GM12878 (cell line): ENCODE measurements around the gene HTRA3. TPM values are rescaled to one million over a fixed set of nuclear protein-coding genes. Genes with fewer than 3 reads are reported as not detected.

ENCODE experiments used
- ATAC-seq: fragments of 200-7000 bp; cut with Tn5 transposase; 3 replicates; pipeline ENCODE4 v1.9.1; 2020; ENCODE audit warnings: mild to moderate bottlenecking, moderate library complexity
- BruUV-seq: library from RNA; stranded (reverse); fragments of 400-500 nt; replicated peaks from 2 replicates; lab custom pipeline; 2021; lab: Mats Ljungman, UMichigan
- CTCF ChIA-PET: fragments of 300-600 bp; sonication (Branson Sonifier 250); formaldehyde crosslinking; extraction: SDS; loops from one replicate; lab custom pipeline; 2021; ENCODE audit warnings: inconsistent platforms; lab: Yijun Ruan, JAX
- POLR2A ChIA-PET: fragments of 350-600 bp; formaldehyde crosslinking; extraction: SDS; loops from one replicate; lab custom pipeline; 2021; ENCODE audit warnings: inconsistent platforms; lab: Charles Lee
- RAD21 ChIA-PET: fragments of 300-600 bp; sonication (Branson Sonifier 250); formaldehyde crosslinking; loops from one replicate; lab custom pipeline; 2023; ENCODE audit warnings: antibody characterized with exemption; ENCODE audit not compliant: unreplicated experiment; lab: Charles Lee
- SMC1A ChIA-PET: fragments of 300-600 bp; sonication (Branson Sonifier 250); formaldehyde crosslinking; loops from one replicate; lab custom pipeline; 2023; ENCODE audit not compliant: unreplicated experiment, uncharacterized antibody; lab: Charles Lee
- DNase-seq: peaks from one replicate; pipeline ENCODE4 v3.0.0-alpha.2; 2011; ENCODE audit warnings: low read depth, low spot score
- FAIRE-seq: peaks from 3 replicates; lab custom pipeline; 2011; peaks lifted over from hg19 to GRCh38; lab: Jason Lieb, UNC
- H2AFZ ChIP-seq: 2 replicates; pipeline ENCODE4 v1.6.0; 2011; ENCODE audit warnings: low read depth, low read length, control low read depth; ENCODE audit not compliant: control insufficient read depth
- H3K27ac ChIP-seq: 2 replicates; pipeline ENCODE4 v1.5.1; 2011; ENCODE audit warnings: control low read depth; ENCODE audit not compliant: control insufficient read depth, insufficient read depth
- H3K27me3 ChIP-seq, 2 experiments: replicated peaks in 1 of 2; 2 replicates each; pipeline versions ENCODE4 v1.6.0 to v1.6.1; 2011; ENCODE audit warnings: low read length in 1 of 2; ENCODE audit not compliant: control insufficient read depth in 2 of 2, insufficient read depth in 2 of 2
- H3K36me3 ChIP-seq, 2 experiments: 2 replicates each; pipeline ENCODE4 v1.5.1; 2011; ENCODE audit warnings: low read length in 1 of 2; ENCODE audit not compliant: control insufficient read depth in 2 of 2, insufficient read depth in 2 of 2
- H3K4me1 ChIP-seq: 2 replicates; pipeline ENCODE4 v1.6.1; 2011; ENCODE audit warnings: mild to moderate bottlenecking, low read length, moderate library complexity, mixed read lengths; ENCODE audit not compliant: control insufficient read depth, insufficient read depth
- H3K4me2 ChIP-seq: 2 replicates; pipeline ENCODE4 v1.6.0; 2011; ENCODE audit warnings: control low read depth; ENCODE audit not compliant: control insufficient read depth, insufficient read depth
- H3K4me3 ChIP-seq: fragments of 200-600 bp; sonication (generic); 2 replicates; pipeline ENCODE4 v1.5.1; 2016
- H3K79me2 ChIP-seq: 2 replicates; pipeline ENCODE4 v1.6.0; 2011; ENCODE audit warnings: low read length; ENCODE audit not compliant: control insufficient read depth, insufficient read depth
- H3K9ac ChIP-seq: 2 replicates; pipeline ENCODE4 v1.8.0; 2011; ENCODE audit warnings: low read length, control low read depth, mixed read lengths; ENCODE audit not compliant: control insufficient read depth, insufficient read depth
- H3K9me3 ChIP-seq: replicated peaks from 3 replicates; pipeline ENCODE4 v1.5.1; 2011; ENCODE audit warnings: mild to moderate bottlenecking, low read length; ENCODE audit not compliant: control insufficient read depth, insufficient read depth
- H4K20me1 ChIP-seq: 2 replicates; pipeline ENCODE4 v1.6.0; 2011; ENCODE audit not compliant: control insufficient read depth, insufficient read depth
- ASH2L ChIP-seq: fragments of 300-600, 200-600 bp; sonication (generic); IDR thresholded peaks from 2 replicates; pipeline ENCODE4 v1.6.1; 2017; ENCODE audit warnings: low read depth, mild to moderate bottlenecking, borderline replicate concordance
- BACH1 ChIP-seq: fragments of 450-650 bp; IDR thresholded peaks from 2 replicates; pipeline ENCODE4 v1.6.1; 2017; ENCODE audit warnings: mild to moderate bottlenecking, borderline replicate concordance
- BCLAF1 ChIP-seq: fragments of 450-650 bp; IDR thresholded peaks from 2 replicates; pipeline ENCODE4 v1.6.1; 2017; ENCODE audit warnings: antibody characterized with exemption, mild to moderate bottlenecking, moderate library complexity
- FOS ChIP-seq: IDR thresholded peaks from 3 replicates; pipeline ENCODE4 v1.6.1; 2011; ENCODE audit warnings: borderline replicate concordance; ENCODE audit not compliant: insufficient read length; ENCODE audit errors: extremely low read depth
- LARP7 ChIP-seq: fragments of 450-650 bp; IDR thresholded peaks from 2 replicates; pipeline ENCODE4 v1.6.1; 2017; ENCODE audit warnings: mild to moderate bottlenecking
- MLLT1 ChIP-seq: fragments of 450-650 bp; IDR thresholded peaks from 2 replicates; pipeline ENCODE4 v1.6.1; 2016; ENCODE audit warnings: mild to moderate bottlenecking
- MTA2 ChIP-seq: fragments of 450-650 bp; IDR thresholded peaks from 2 replicates; pipeline ENCODE4 v1.6.1; 2016; ENCODE audit warnings: low read depth, mild to moderate bottlenecking, moderate library complexity
- MXI1 ChIP-seq: fragments of 150-350 bp; IDR thresholded peaks from 2 replicates; pipeline ENCODE4 v1.6.1; 2011; ENCODE audit warnings: low read depth, mild to moderate bottlenecking, inconsistent platforms, low read length, improper control_type of control experiment
- RELB ChIP-seq: fragments of 450-650 bp; IDR thresholded peaks from 2 replicates; pipeline ENCODE4 v1.6.1; 2017; ENCODE audit warnings: low read depth, mild to moderate bottlenecking, moderate library complexity
- SP1 ChIP-seq: IDR thresholded peaks from one replicate; pipeline ENCODE4 v1.6.1; 2011; ENCODE audit warnings: low read depth, low read length
- ZBTB11 ChIP-seq: fragments of 450-650 bp; formaldehyde crosslinking; IDR thresholded peaks from 2 replicates; pipeline ENCODE4 v1.5.0; 2022; ENCODE audit warnings: mild to moderate bottlenecking, missing genetic modification characterization
- WGBS: methylation state at CpG from one replicate; pipeline ENCODE4 v1.1.6; 2016; ENCODE audit warnings: low lambda C conversion rate; ENCODE audit not compliant: insufficient replicate concordance, insufficient coverage; ENCODE audit errors: missing lambda C conversion rate; 5-methylcytosine and 5-hydroxymethylcytosine counted together
- in situ Hi-C: fragments of 300-500 bp; cut with MboI; formaldehyde crosslinking; loops from 9 replicates; pipeline ENCODE4 v1.14.3; 2018; ENCODE audit warnings: mixed read lengths
- intact Hi-C: fragments of 100-400 bp; cut with micrococcal nuclease; formaldehyde crosslinking; loops from one replicate; pipeline ENCODE4 v1.14.2; 2022; ENCODE audit not compliant: unreplicated experiment
- polyA plus RNA-seq, 11 experiments: library from polyadenylated mRNA; depleted of rRNA in 4 of 11; unstranded in 6 of 11; stranded (reverse) in 5 of 11; fragments of >200 nt; fragmentation: Nextera tagmentation in 4 of 11; fragmentation: Illumina TruSeq in 1 of 11; extraction: Ambion mirVana in 4 of 11; extraction: Trizol in 1 of 11; gene quantifications; 1 replicate in 1 of 11; 2 replicates in 10 of 11; pipeline versions ENCODE4 v1.2.1 to v1.2.3, GENCODE V29; 2011 to 2016; ENCODE audit warnings: inconsistent platforms in 2 of 11, missing spikeins in 2 of 11, low read depth in 1 of 11
- total RNA-seq, 4 experiments: library from RNA; depleted of rRNA in 3 of 4; stranded (reverse); fragments of >200 nt in 3 of 4; fragmentation: Illumina TruSeq in 1 of 4; extraction: Trizol in 1 of 4; gene quantifications; 2 replicates each; pipeline versions ENCODE4 v1.2.1 to v1.2.3, GENCODE V29; 2013 to 2021

Gene HTRA3
- total and polyA plus RNA-seq, 10 of the 15 experiments (the other 5 are each of a cell fraction or from before 2014, with no cell fraction given), result 0.04 to 1.2 (median 0.08) TPM; not detected in 7

GRCh38 chr4:8297141-8297601 is 27.6 kb downstream of the HTRA3 start:
- SMC1A ChIA-PET, result interaction anchor here (0.6 kb wide), 1 partner anchor 229 kb away, joined by 3 read pairs; no protein-coding TSS in a partner anchor
- RAD21 ChIA-PET, result no interaction called here
- Histone ChIP-seq H3K9me3 (no peaks in the 10 kb centered on the region), H3K27me3 (no peaks in the 10 kb centered on the region), H3K27ac (no peak overlapping the region), H4K20me1 (no peaks in the 10 kb centered on the region; the same call in 1 of the 2 replicates), H3K36me3 (no peaks in the 10 kb centered on the region), H2AFZ (no peak overlapping the region), H3K9ac (no peak overlapping the region), H3K4me1 (no peaks in the 10 kb centered on the region), H3K4me3 (no peak overlapping the region), H3K4me2 (no peak overlapping the region), H3K79me2 (no peaks in the 10 kb centered on the region)
- CTCF ChIA-PET, result no interaction called here
- FAIRE-seq (no peak), ATAC-seq (no peak), DNase-seq (no peak)
- intact Hi-C loops, result no loop called here
- in situ Hi-C loops, result no loop called here
- POLR2A ChIA-PET, result no interaction called here
- TF ChIP-seq FOS, result no peak
- TF ChIP-seq BACH1, result no peak
- no peak for TF ChIP-seq LARP7
- no peak for TF ChIP-seq MLLT1
- no peak for TF ChIP-seq MXI1
- TF ChIP-seq BCLAF1, result no peak
- TF ChIP-seq ASH2L, result no peak
- TF ChIP-seq SP1, result no peak
- TF ChIP-seq ZBTB11 (CRISPR knock-in tag), result no peak
- no peak for TF ChIP-seq RELB
- no peak for TF ChIP-seq MTA2
- BruUV-seq, result no TSS peak
- WGBS, result 21% methylated on average over 9 of the region's 9 CpGs
